ENCODE measurements around the gene MBD3L3. TPM values are rescaled to one million over a fixed set of nuclear protein-coding genes. Genes with fewer than 3 reads are reported as not detected.
"Not testable (repeated sequence)": the region's sequence is repeated elsewhere in the genome, so short reads cannot be mapped to it uniquely, and the experiment has no call there.

MBD3L3 gene
- total RNA-seq, 1 experiment from 2014 or later, result not detected

DNA sequence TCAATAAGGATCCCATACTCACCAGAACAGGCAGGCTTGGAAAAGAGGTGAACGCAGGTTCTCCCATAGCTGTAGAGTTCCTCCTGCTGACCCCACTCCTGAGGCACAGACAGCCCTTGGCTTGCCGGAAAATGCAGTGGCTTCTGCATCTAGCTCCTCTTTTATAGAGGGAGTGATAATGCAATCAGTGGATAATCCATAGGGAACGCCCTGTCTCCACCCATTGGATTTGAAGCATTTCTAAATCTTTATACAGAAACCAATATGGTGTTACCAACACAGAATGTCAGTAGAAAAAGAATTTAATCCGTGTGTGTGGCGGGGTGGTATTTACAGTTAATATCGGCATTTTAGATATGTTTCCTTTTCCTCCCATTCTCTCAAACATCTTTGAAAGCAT lies 37.1 kb downstream of the MBD3L3 start, which contains the start of gene MBD3L2B:
Gene MBD3L2B (minus strand): TSS at position 101 of the 400 bp plus-strand sequence. CDS start 34 bp downstream, at position 67.
- H3K9me3 ChIP-seq (ENCODE audit: low read length); H3K4me2 ChIP-seq (ENCODE audit: low read depth, low read length, poor library complexity, severe bottlenecking); H2AFZ ChIP-seq (ENCODE audit: low read length); H3K27me3 ChIP-seq (ENCODE audit: low read length); H3K27ac ChIP-seq (ENCODE audit: low read length); H3K9ac ChIP-seq (ENCODE audit: low read length); H3K9me2 ChIP-seq (replicated peaks; ENCODE audit: insufficient read depth, low read length); H3K79me2 ChIP-seq (ENCODE audit: low read length); H3K36me3 ChIP-seq (ENCODE audit: insufficient read depth, low read length); H3K4me1 ChIP-seq (ENCODE audit: low read length); H3K4me3 ChIP-seq (ENCODE audit: low read length); DNase-seq; H4K20me1 ChIP-seq (ENCODE audit: insufficient read depth, low read depth, low read length): not testable (repeated sequence)

DNA sequence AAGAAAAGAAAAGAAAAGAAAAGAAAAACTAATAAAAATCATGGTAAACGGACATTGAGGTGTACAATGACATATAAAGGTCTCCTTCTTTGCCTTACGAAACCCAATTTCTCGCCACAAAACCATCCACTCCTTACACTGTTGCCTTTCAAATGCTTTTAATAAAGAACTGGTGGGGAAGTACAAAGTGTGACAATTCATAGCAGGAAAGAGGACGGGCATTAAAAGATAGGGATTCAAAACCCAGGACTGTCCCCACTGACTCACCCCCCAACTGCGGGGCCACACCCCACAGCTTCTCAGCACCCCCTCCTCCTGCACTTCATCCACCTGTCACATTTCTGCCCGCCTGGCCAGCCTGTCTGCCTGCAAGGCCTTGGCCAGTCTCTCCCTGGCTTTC lies 39.6 kb downstream of the MBD3L3 start:
- Histone ChIP-seq H2AFZ (ENCODE audit: low read length) (no peak overlapping the region), H3K9me3 (ENCODE audit: low read length) (no peaks in the 10 kb centered on the region), H3K4me2 (ENCODE audit: low read depth, low read length, poor library complexity, severe bottlenecking) (no peak overlapping the region), H3K27ac (ENCODE audit: low read length) (no peak overlapping the region), H3K9me2 (replicated peaks; ENCODE audit: insufficient read depth, low read length) (no peaks in the 10 kb centered on the region), H3K36me3 (ENCODE audit: insufficient read depth, low read length) (no peaks in the 10 kb centered on the region), H3K4me3 (ENCODE audit: low read length) (no peak overlapping the region), H3K27me3 (ENCODE audit: low read length) (no peaks in the 10 kb centered on the region), H3K9ac (ENCODE audit: low read length) (no peak overlapping the region), H3K79me2 (ENCODE audit: low read length) (no peaks in the 10 kb centered on the region), H4K20me1 (ENCODE audit: insufficient read depth, low read depth, low read length) (no peaks in the 10 kb centered on the region), H3K4me1 (ENCODE audit: low read length) (no peaks in the 10 kb centered on the region)
- DNase-seq, result no peak

DNA sequence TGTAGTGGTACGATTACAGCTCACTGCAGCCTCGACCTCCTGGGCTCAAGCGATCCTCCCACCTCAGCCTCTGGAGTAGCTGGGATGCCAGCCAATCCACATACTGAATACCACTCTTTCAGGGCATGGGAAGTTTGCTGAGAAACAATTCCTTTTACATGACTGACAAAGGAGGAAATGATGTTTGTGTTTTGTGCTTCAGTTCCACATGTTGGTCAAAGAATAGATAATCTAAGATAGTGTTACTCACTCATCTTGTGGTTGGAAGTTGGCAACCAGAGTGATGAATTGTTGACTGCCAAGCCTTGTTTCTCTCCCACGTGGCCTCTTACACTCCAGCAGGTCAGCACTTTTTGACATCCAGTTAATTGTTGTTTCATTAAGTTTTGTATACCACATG lies 44.8 kb downstream of the MBD3L3 start:
- Histone ChIP-seq H3K27me3 (ENCODE audit: low read length) (no peaks in the 10 kb centered on the region), H3K4me1 (ENCODE audit: low read length) (no peaks in the 10 kb centered on the region), H3K4me2 (ENCODE audit: low read depth, low read length, poor library complexity, severe bottlenecking) (no peak overlapping the region), H4K20me1 (ENCODE audit: insufficient read depth, low read depth, low read length) (no peaks in the 10 kb centered on the region), H3K9me2 (replicated peaks; ENCODE audit: insufficient read depth, low read length) (no peaks in the 10 kb centered on the region), H3K9ac (ENCODE audit: low read length) (no peak overlapping the region), H3K79me2 (ENCODE audit: low read length) (no peaks in the 10 kb centered on the region), H2AFZ (ENCODE audit: low read length) (no peak overlapping the region), H3K9me3 (ENCODE audit: low read length) (no peaks in the 10 kb centered on the region), H3K27ac (ENCODE audit: low read length) (no peak overlapping the region), H3K4me3 (ENCODE audit: low read length) (no peak overlapping the region), H3K36me3 (ENCODE audit: insufficient read depth, low read length) (no peaks in the 10 kb centered on the region)
- no peak for DNase-seq

GRCh38 chr19:7010722-7011593 lies 47.5 kb downstream of the MBD3L3 start:
- H4K20me1 ChIP-seq (ENCODE audit: insufficient read depth, low read depth, low read length), result no peaks in the 10 kb centered on the region

DNA sequence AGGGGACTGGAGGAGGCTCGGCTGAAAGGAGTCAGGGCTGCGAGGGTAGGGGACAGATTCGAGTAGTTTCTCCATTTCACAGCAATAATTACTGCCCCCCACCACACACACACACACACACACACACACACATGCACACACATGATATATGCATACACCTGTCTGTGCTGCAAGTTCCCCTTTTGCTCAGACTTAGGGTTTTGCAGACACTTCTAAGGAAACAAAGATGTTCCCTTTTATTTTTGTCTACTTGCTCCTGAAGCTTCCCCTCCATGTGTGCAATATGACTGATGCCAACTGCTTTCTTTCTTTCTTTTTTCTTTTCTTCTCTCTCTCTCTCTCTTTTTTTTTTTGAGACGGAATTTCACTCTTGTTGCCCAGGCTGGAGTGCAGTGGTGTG lies 50.6 kb downstream of the MBD3L3 start:
- Histone ChIP-seq H3K9me2 (replicated peaks; ENCODE audit: insufficient read depth, low read length) (no peaks in the 10 kb centered on the region), H3K27ac (ENCODE audit: low read length) (no peak overlapping the region), H3K36me3 (ENCODE audit: insufficient read depth, low read length) (no peaks in the 10 kb centered on the region), H3K27me3 (ENCODE audit: low read length) (no peaks in the 10 kb centered on the region), H3K9me3 (ENCODE audit: low read length) (no peaks in the 10 kb centered on the region), H2AFZ (ENCODE audit: low read length) (no peak overlapping the region), H3K4me2 (ENCODE audit: low read depth, low read length, poor library complexity, severe bottlenecking) (no peak overlapping the region), H3K79me2 (ENCODE audit: low read length) (no peaks in the 10 kb centered on the region), H3K4me3 (ENCODE audit: low read length) (no peak overlapping the region), H3K9ac (ENCODE audit: low read length) (no peak overlapping the region), H3K4me1 (ENCODE audit: low read length) (no peaks in the 10 kb centered on the region), H4K20me1 (ENCODE audit: insufficient read depth, low read depth, low read length) (no peaks in the 10 kb centered on the region)
- DNase-seq, result no peak

More at GRCh38 chr19:7010722-7011593, 47.5 kb downstream of the MBD3L3 start:
- H3K27ac ChIP-seq (ENCODE audit: low read length), result no peak overlapping the region
- H3K79me2 ChIP-seq (ENCODE audit: low read length), result no peaks in the 10 kb centered on the region
- H3K27me3 ChIP-seq (ENCODE audit: low read length), result no peaks in the 10 kb centered on the region
- no peaks in the 10 kb centered on the region for H3K36me3 ChIP-seq (ENCODE audit: insufficient read depth, low read length)
- H3K4me2 ChIP-seq (ENCODE audit: low read depth, low read length, poor library complexity, severe bottlenecking), result no peak overlapping the region
- H3K4me3 ChIP-seq (ENCODE audit: low read length), result no peak overlapping the region
- H3K9me2 ChIP-seq (replicated peaks; ENCODE audit: insufficient read depth, low read length), result no peaks in the 10 kb centered on the region
- no peaks in the 10 kb centered on the region for H3K9me3 ChIP-seq (ENCODE audit: low read length)
- no peak overlapping the region for H2AFZ ChIP-seq (ENCODE audit: low read length)
- DNase-seq, result no peak
- H3K4me1 ChIP-seq (ENCODE audit: low read length), result no peaks in the 10 kb centered on the region
- no peak overlapping the region for H3K9ac ChIP-seq (ENCODE audit: low read length)

Other genes with a start within 250 kb of the MBD3L3 start
- 0.30 TPM in 1 of 2 replicates, not detected in the other for gene ADGRE1, start 171.1 kb downstream of the MBD3L3 start, total RNA-seq (2014; rRNA removed; shearing (Covaris generic); ENCODE audit: low replicate concordance)
- gene MBD3L2B, start 37.2 kb downstream of the MBD3L3 start, total RNA-seq (2014; rRNA removed; shearing (Covaris generic); ENCODE audit: low replicate concordance), result not detected in 2 replicates
- not detected in 2 replicates for gene MBD3L5, start 28.1 kb downstream of the MBD3L3 start, total RNA-seq (2014; rRNA removed; shearing (Covaris generic); ENCODE audit: low replicate concordance)
- not detected in 2 replicates for gene MBD3L4, start 18.5 kb downstream of the MBD3L3 start, total RNA-seq (2014; rRNA removed; shearing (Covaris generic); ENCODE audit: low replicate concordance)
- not detected in 2 replicates for gene MBD3L2, start 9.4 kb downstream of the MBD3L3 start, total RNA-seq (2014; rRNA removed; shearing (Covaris generic); ENCODE audit: low replicate concordance)
- gene ZNF557, start 11.0 kb upstream of the MBD3L3 start, total RNA-seq (2014; rRNA removed; shearing (Covaris generic); ENCODE audit: low replicate concordance), result 13.4 and 14.4 TPM in 2 replicates
- 0.04 TPM in 1 of 2 replicates, not detected in the other for gene INSR, start 235.7 kb upstream of the MBD3L3 start, total RNA-seq (2014; rRNA removed; shearing (Covaris generic); ENCODE audit: low replicate concordance)

All from Karpas-422 (cell line).